B cell (primary cell): Measurements from ENCODE around the gene UBE3C. TPM values are rescaled to one million over a fixed set of nuclear protein-coding genes. Genes with fewer than 3 reads are reported as not detected.

ENCODE experiments used
- ATAC-seq: fragments of 200-7000 bp; cut with Tn5 transposase; one replicate; pipeline ENCODE4 v1.10.0; 2021; ENCODE audit warnings: low read depth, mild to moderate bottlenecking, moderate number of reproducible peaks, moderate library complexity
- CTCF ChIA-PET: fragments of 350-600 bp; sonication (Branson Sonifier 250); formaldehyde crosslinking; loops from one replicate; lab custom pipeline; 2021; ENCODE audit warnings: antibody characterized with exemption, inconsistent platforms; lab: Charles Lee
- POLR2A ChIA-PET: fragments of 350-600 bp; sonication (Branson Sonifier 250); formaldehyde crosslinking; loops from one replicate; lab custom pipeline; 2021; ENCODE audit warnings: antibody characterized with exemption; lab: Charles Lee
- DNase-seq: peaks from one replicate; pipeline ENCODE4 v3.0.0; 2013
- H2AFZ ChIP-seq: 2 replicates; pipeline ENCODE4 v1.6.1; 2012; ENCODE audit warnings: mild to moderate bottlenecking, low read depth, low read length; ENCODE audit not compliant: insufficient read depth, poor library complexity, severe bottlenecking
- H3K27ac ChIP-seq, 2 donors: 1 replicate in 1 of 2; 2 replicates in 1 of 2; pipeline ENCODE4 v1.5.1; 2012 to 2013; ENCODE audit warnings: low read length in 2 of 2, mild to moderate bottlenecking in 2 of 2, moderate library complexity in 1 of 2
- H3K27me3 ChIP-seq, 4 experiments: fragments of 200-600 bp in 1 of 4; sonication (generic) in 1 of 4; replicated peaks in 1 of 4; 1 replicate in 2 of 4; 2 replicates in 2 of 4; pipeline versions ENCODE4 v1.6.1 to v1.7.0; 2013 to 2016; ENCODE audit warnings: low read length in 3 of 4, mild to moderate bottlenecking in 2 of 4, mixed read lengths in 1 of 4, moderate library complexity in 1 of 4; ENCODE audit not compliant: insufficient read depth in 4 of 4, control insufficient read depth in 3 of 4; ENCODE audit errors: control extremely low read depth in 1 of 4
- H3K36me3 ChIP-seq, 2 experiments: replicated peaks in 1 of 2; 1 replicate in 1 of 2; 2 replicates in 1 of 2; pipeline versions ENCODE4 v1.6.1 to v1.7.1; 2013; ENCODE audit warnings: low read length in 1 of 2; ENCODE audit not compliant: insufficient read depth in 2 of 2, control insufficient read depth in 1 of 2; ENCODE audit errors: control extremely low read depth in 1 of 2, extremely low read depth in 1 of 2
- H3K4me1 ChIP-seq, 2 donors: fragments of 200-600 bp in 1 of 2; sonication (generic) in 1 of 2; 1 replicate in 1 of 2; 2 replicates in 1 of 2; pipeline versions ENCODE4 v1.5.1 to v1.6.1; 2013 to 2017; ENCODE audit warnings: low read length in 2 of 2; ENCODE audit not compliant: control insufficient read depth in 2 of 2, insufficient read depth in 2 of 2
- H3K4me2 ChIP-seq: replicated peaks from 2 replicates; pipeline ENCODE3; 2012; ENCODE audit warnings: mild to moderate bottlenecking, low read depth, low read length; ENCODE audit not compliant: poor library complexity, severe bottlenecking
- H3K4me3 ChIP-seq, 5 experiments: fragments of 200-600 bp in 1 of 5; sonication (generic) in 1 of 5; 1 replicate in 3 of 5; 2 replicates in 2 of 5; pipeline versions ENCODE4 v1.5.1 to v1.7.0; 2011 to 2016; ENCODE audit warnings: low read length in 4 of 5, mild to moderate bottlenecking in 4 of 5, low read depth in 2 of 5, control low read depth in 1 of 5, moderate library complexity in 1 of 5; ENCODE audit not compliant: insufficient read depth in 1 of 5; ENCODE audit errors: control extremely low read depth in 1 of 5, extremely low read depth in 1 of 5
- H3K79me2 ChIP-seq: fragments of 200-600 bp; sonication (generic); one replicate; pipeline ENCODE4 v1.6.0; 2016; ENCODE audit warnings: low read length; ENCODE audit not compliant: control insufficient read depth, insufficient read depth
- H3K9ac ChIP-seq: fragments of 200-600 bp; sonication (generic); 2 replicates; pipeline ENCODE4 v1.6.1; 2017; ENCODE audit warnings: mild to moderate bottlenecking, low read length, moderate library complexity
- H3K9me3 ChIP-seq, 3 donors: one replicate each; pipeline versions ENCODE4 v1.6.1 to v1.7.1; 2013; ENCODE audit warnings: low read length in 2 of 3; ENCODE audit not compliant: control insufficient read depth in 2 of 3, insufficient read depth in 1 of 3; ENCODE audit errors: control extremely low read depth in 1 of 3
- H4K20me1 ChIP-seq: 2 replicates; pipeline ENCODE4 v1.6.0; 2012; ENCODE audit warnings: mild to moderate bottlenecking, low read length; ENCODE audit not compliant: insufficient read depth, control insufficient read depth, poor library complexity, severe bottlenecking
- H3K27ac Mint-ChIP-seq: one replicate; pipeline ENCODE4 v1.8.0; 2021; ENCODE audit warnings: mixed read lengths
- H3K27me3 Mint-ChIP-seq: one replicate; pipeline ENCODE4 v1.8.0; 2021; ENCODE audit warnings: mixed read lengths
- H3K4me1 Mint-ChIP-seq: one replicate; pipeline ENCODE4 v1.8.0; 2021; ENCODE audit warnings: mixed read lengths
- H3K4me3 Mint-ChIP-seq: one replicate; pipeline ENCODE4 v1.8.0; 2021; ENCODE audit warnings: mixed read lengths
- H3K9me3 Mint-ChIP-seq: one replicate; pipeline ENCODE4 v1.8.0; 2022; ENCODE audit warnings: mixed read lengths; ENCODE audit not compliant: insufficient read depth
- CTCF ChIP-seq: fragments of 200-600 bp; IDR thresholded peaks from one replicate; pipeline ENCODE4 v1.8.0; 2022; ENCODE audit warnings: antibody characterized with exemption, mild to moderate bottlenecking
- EZH2 ChIP-seq: IDR thresholded peaks from 2 replicates; pipeline ENCODE4 v1.6.1; 2012; ENCODE audit warnings: borderline replicate concordance, low read depth, mild to moderate bottlenecking, moderate library complexity, low read length; ENCODE audit not compliant: insufficient read depth, poor library complexity, severe bottlenecking
- WGBS: methylation state at CpG from one replicate; pipeline ENCODE4 v1.1.5; 2013; ENCODE audit warnings: missing lambda C conversion rate; ENCODE audit not compliant: insufficient coverage; 5-methylcytosine and 5-hydroxymethylcytosine counted together
- intact Hi-C: fragments of 100-400 bp; cut with micrococcal nuclease; formaldehyde crosslinking; loops from one replicate; pipeline ENCODE4 v1.10.0; 2022
- polyA plus RNA-seq: library from polyadenylated mRNA; depleted of rRNA; stranded (reverse); fragments of >200 nt; gene quantifications from 2 replicates; pipeline ENCODE4 v1.2.3, GENCODE V29; 2012
- total RNA-seq, 2 donors: library from RNA; stranded (reverse); fragments of 120-200 nt in 1 of 2; gene quantifications; 1 replicate in 1 of 2; 2 replicates in 1 of 2; pipeline versions ENCODE4 v1.2.3 to v1.2.4, GENCODE V29; 2013 to 2022

The UBE3C gene
- total and polyA plus RNA-seq, 2 donors (not counting 1 experiment from before 2014, with no cell fraction given), result 17.8 to 66.5 TPM

DNA sequence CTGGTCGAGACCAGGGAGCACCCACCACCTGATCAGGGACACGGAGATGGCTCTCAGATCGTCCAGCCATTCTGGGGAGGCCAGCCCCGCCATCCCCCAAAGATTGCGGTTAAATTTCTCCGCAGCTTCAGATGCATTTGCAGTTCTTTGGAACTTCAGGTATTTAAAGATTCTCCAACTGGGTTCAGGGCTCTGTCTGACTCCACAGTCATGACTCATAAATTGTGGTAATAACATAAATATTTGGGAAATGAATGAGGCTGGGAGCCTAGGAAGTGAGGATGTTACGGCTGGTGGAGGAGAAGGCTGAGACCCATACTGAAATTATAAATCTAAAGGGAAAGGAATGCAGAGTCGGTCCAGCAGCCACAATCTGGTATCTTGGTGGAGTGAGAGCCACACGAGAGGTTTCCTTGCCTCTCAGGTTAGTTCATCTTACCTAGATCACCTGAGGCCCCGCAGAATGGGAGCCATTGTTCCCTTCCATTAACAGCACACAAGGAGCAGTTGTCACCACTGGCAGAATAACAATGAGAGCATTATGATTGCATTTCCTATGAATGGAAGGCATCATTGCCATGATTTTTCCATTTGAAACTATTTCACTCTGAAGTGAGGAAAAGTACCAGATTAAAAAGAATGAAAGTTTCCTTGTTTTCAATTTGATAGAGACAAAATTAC, 171.4 kb downstream of the UBE3C start:
- Histone ChIP-seq H3K9ac (no peak overlapping the region), H2AFZ (no peak overlapping the region), H3K27me3 (no peaks in the 10 kb centered on the region), H3K9me3 (no peaks in the 10 kb centered on the region), H3K36me3 (no peaks in the 10 kb centered on the region), H4K20me1 (no peaks in the 10 kb centered on the region), H3K27ac (no peak overlapping the region), H3K4me1 (no peaks in the 10 kb centered on the region), H3K4me3 (no peak overlapping the region), H3K79me2 (no peaks in the 10 kb centered on the region), H3K4me2 (no peak overlapping the region)
- intact Hi-C loops, result no loop called here
- ATAC-seq (no peak), DNase-seq (no peak)
- CTCF ChIA-PET, result no interaction called here
- H3K4me3 Mint-ChIP-seq, result no peak overlapping the region
- H3K27ac Mint-ChIP-seq, result no peak overlapping the region
- H3K4me1 Mint-ChIP-seq, result peaks cover 2% of the 10 kb centered on the region
- TF ChIP-seq CTCF (no peak), EZH2 (no peak)
- H3K27me3 Mint-ChIP-seq, result peaks cover 8% of the 10 kb centered on the region
- no peaks in the 10 kb centered on the region for H3K9me3 Mint-ChIP-seq
- POLR2A ChIA-PET, result no interaction called here
- 85% methylated on average over 4 of the region's 10 CpGs for WGBS

DNA sequence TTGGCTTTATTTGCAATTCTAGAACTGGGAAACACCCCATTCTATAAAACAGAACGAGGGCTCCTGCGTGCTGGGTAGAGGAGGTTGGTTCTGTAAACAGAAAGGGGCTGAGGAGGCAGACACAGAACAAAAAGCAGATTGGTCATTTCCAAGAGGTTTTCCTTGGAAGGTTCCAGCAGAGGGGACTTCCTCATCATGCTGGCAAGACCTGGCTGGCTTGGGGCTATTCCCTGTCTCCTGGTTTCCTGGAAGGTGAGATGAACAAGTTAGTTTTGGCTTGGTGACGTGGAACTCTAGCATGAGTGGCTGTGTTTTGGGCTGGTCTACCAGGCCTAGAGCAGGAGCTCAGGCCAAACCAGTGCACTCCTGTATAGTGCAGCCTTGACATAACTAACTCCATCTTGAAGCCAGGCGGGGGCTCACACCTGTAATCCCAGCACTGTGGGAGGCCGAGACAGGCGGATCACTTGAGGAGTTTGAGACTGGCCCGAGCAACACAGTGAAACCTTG, 172.0 kb downstream of the UBE3C start:
- intact Hi-C loops, result no loop called here
- TF ChIP-seq CTCF (no peak), EZH2 (no peak)
- no peaks in the 10 kb centered on the region for H3K27me3 ChIP-seq
- no peak overlapping the region for H2AFZ ChIP-seq
- H3K4me2 ChIP-seq, result no peak overlapping the region
- H3K4me3 Mint-ChIP-seq, result no peak overlapping the region
- no peak overlapping the region for H3K4me3 ChIP-seq
- no peak overlapping the region for H3K27ac ChIP-seq
- ChIA-PET CTCF (no interaction called here), POLR2A (no interaction called here)
- H3K27ac Mint-ChIP-seq, result no peak overlapping the region
- DNase-seq, result no peak
- 92% methylated on average over 5 of the region's 7 CpGs for WGBS
- no peaks in the 10 kb centered on the region for H3K9me3 Mint-ChIP-seq
- peaks cover 2% of the 10 kb centered on the region for H3K4me1 Mint-ChIP-seq
- H3K79me2 ChIP-seq, result no peaks in the 10 kb centered on the region
- no peak for ATAC-seq
- H3K9ac ChIP-seq, result no peak overlapping the region
- no peaks in the 10 kb centered on the region for H4K20me1 ChIP-seq
- no peaks in the 10 kb centered on the region for H3K36me3 ChIP-seq
- H3K4me1 ChIP-seq, result no peaks in the 10 kb centered on the region
- no peaks in the 10 kb centered on the region for H3K9me3 ChIP-seq
- H3K27me3 Mint-ChIP-seq, result peaks cover 8% of the 10 kb centered on the region
